Trophoblast cell (in vitro differentiated cells and primary cell): ENCODE data around the gene ASTN1.

ENCODE experiments used
- DNase-seq, 2 donors: peaks; one replicate each; pipeline ENCODE4 v3.0.0-alpha.2; 2016
- H2AFZ ChIP-seq: 2 replicates; pipeline ENCODE4 v1.6.1; 2013; ENCODE audit warnings: low read length, moderate library complexity, mild to moderate bottlenecking; ENCODE audit not compliant: insufficient read depth, poor library complexity
- H2AK5ac ChIP-seq: 2 replicates; pipeline ENCODE4 v1.6.1; 2013; ENCODE audit warnings: mild to moderate bottlenecking, low read length
- H2BK120ac ChIP-seq: 2 replicates; pipeline ENCODE4 v1.6.1; 2013; ENCODE audit warnings: low read length, mild to moderate bottlenecking, moderate library complexity; ENCODE audit not compliant: insufficient read depth, poor library complexity
- H2BK12ac ChIP-seq: 2 replicates; pipeline ENCODE4 v1.6.1; 2013; ENCODE audit warnings: mild to moderate bottlenecking, low read length, moderate library complexity
- H2BK5ac ChIP-seq: 2 replicates; pipeline ENCODE4 v1.6.1; 2013; ENCODE audit warnings: low read length, low read depth, moderate library complexity, mild to moderate bottlenecking; ENCODE audit not compliant: poor library complexity
- H3K14ac ChIP-seq: 2 replicates; pipeline ENCODE4 v1.6.1; 2013; ENCODE audit warnings: mild to moderate bottlenecking, low read length
- H3K18ac ChIP-seq: 2 replicates; pipeline ENCODE4 v1.6.1; 2013; ENCODE audit warnings: mild to moderate bottlenecking, low read length
- H3K23ac ChIP-seq: 2 replicates; pipeline ENCODE4 v1.6.1; 2013; ENCODE audit warnings: low read length
- H3K27ac ChIP-seq: 2 replicates; pipeline ENCODE4 v1.5.1; 2013; ENCODE audit warnings: low read depth, mild to moderate bottlenecking, inconsistent platforms, low read length, moderate library complexity
- H3K27me3 ChIP-seq: 2 replicates; pipeline ENCODE4 v1.6.1; 2013; ENCODE audit warnings: inconsistent platforms, mild to moderate bottlenecking, low read length, moderate library complexity; ENCODE audit not compliant: insufficient read depth
- H3K36me3 ChIP-seq, 2 experiments: 1 replicate in 1 of 2; 2 replicates in 1 of 2; pipeline ENCODE4 v1.6.1; 2013; ENCODE audit warnings: low read length in 2 of 2, mild to moderate bottlenecking in 2 of 2, moderate library complexity in 1 of 2; ENCODE audit not compliant: insufficient read depth in 2 of 2, control insufficient read depth in 1 of 2
- H3K4ac ChIP-seq: 2 replicates; pipeline ENCODE4 v1.6.1; 2013; ENCODE audit warnings: low read depth, mild to moderate bottlenecking, low read length, moderate library complexity
- H3K4me1 ChIP-seq, 2 experiments: 1 replicate in 1 of 2; 2 replicates in 1 of 2; pipeline ENCODE4 v1.6.1; 2013; ENCODE audit warnings: low read length in 2 of 2, mild to moderate bottlenecking in 2 of 2, moderate library complexity in 1 of 2; ENCODE audit not compliant: insufficient read depth in 2 of 2, control insufficient read depth in 1 of 2
- H3K4me2 ChIP-seq: 2 replicates; pipeline ENCODE4 v1.6.1; 2013; ENCODE audit warnings: inconsistent platforms, mild to moderate bottlenecking, low read length, moderate library complexity
- H3K4me3 ChIP-seq: 2 replicates; pipeline ENCODE4 v1.5.1; 2013; ENCODE audit warnings: mild to moderate bottlenecking, low read depth, low read length, inconsistent platforms
- H3K79me1 ChIP-seq: one replicate; pipeline ENCODE4 v1.6.1; 2013; ENCODE audit warnings: low read length
- H3K79me2 ChIP-seq: 2 replicates; pipeline ENCODE4 v1.6.1; 2013; ENCODE audit warnings: low read length, mild to moderate bottlenecking; ENCODE audit not compliant: control insufficient read depth, insufficient read depth, poor library complexity
- H3K9ac ChIP-seq: 2 replicates; pipeline ENCODE4 v1.6.1; 2013; ENCODE audit warnings: mild to moderate bottlenecking, low read length
- H3K9me3 ChIP-seq: 2 replicates; pipeline ENCODE4 v1.6.1; 2013; ENCODE audit warnings: low read depth, mild to moderate bottlenecking, control low read depth, inconsistent platforms, low read length; ENCODE audit not compliant: insufficient read depth
- H4K12ac ChIP-seq: 2 replicates; pipeline ENCODE4 v1.6.1; 2013; ENCODE audit warnings: low read depth, mild to moderate bottlenecking, low read length, moderate library complexity
- H4K8ac ChIP-seq: 2 replicates; pipeline ENCODE4 v1.6.1; 2013; ENCODE audit warnings: low read depth, mild to moderate bottlenecking, low read length, moderate library complexity
- H4K91ac ChIP-seq: one replicate; pipeline ENCODE4 v1.6.1; 2013; ENCODE audit warnings: low read depth, mild to moderate bottlenecking, low read length, moderate library complexity
- WGBS: extraction: QIAGEN DNeasy Blood & Tissue Kit; methylation state at CpG from one replicate; pipeline ENCODE4 v1.1.7; 2013; ENCODE audit warnings: missing lambda C conversion rate; ENCODE audit not compliant: insufficient read length, insufficient coverage; ENCODE audit errors: extremely low coverage; 5-methylcytosine and 5-hydroxymethylcytosine counted together

The ASTN1 gene

GRCh38 chr1:177054542-177054941 is 110.0 kb downstream of the ASTN1 start:
- no peak overlapping the region for H3K4me3 ChIP-seq
- no peak overlapping the region for H3K23ac ChIP-seq
- H3K27me3 ChIP-seq = no peaks in the 10 kb centered on the region
- no peaks in the 10 kb centered on the region for H3K79me2 ChIP-seq
- no peaks in the 10 kb centered on the region for H3K9me3 ChIP-seq
- no peak for DNase-seq
- H3K79me1 ChIP-seq = no peaks in the 10 kb centered on the region
- no peak overlapping the region for H4K91ac ChIP-seq
- H4K12ac ChIP-seq = no peak overlapping the region
- H2BK12ac ChIP-seq = no peak overlapping the region
- no peaks in the 10 kb centered on the region for H3K4me1 ChIP-seq
- no peak overlapping the region for H2AFZ ChIP-seq
- H2AK5ac ChIP-seq = no peak overlapping the region
- H3K27ac ChIP-seq = no peak overlapping the region
- H4K8ac ChIP-seq = no peak overlapping the region
- H3K36me3 ChIP-seq = no peaks in the 10 kb centered on the region
- no peak overlapping the region for H3K4me2 ChIP-seq
- H3K18ac ChIP-seq = no peak overlapping the region
- no peak overlapping the region for H3K4ac ChIP-seq
- no peak overlapping the region for H3K14ac ChIP-seq
- no peak overlapping the region for H2BK120ac ChIP-seq
- H2BK5ac ChIP-seq = no peak overlapping the region
- H3K9ac ChIP-seq = no peak overlapping the region

GRCh38 chr1:177053648-177054047 is 110.9 kb downstream of the ASTN1 start:
- no peak overlapping the region for H4K12ac ChIP-seq
- no peak overlapping the region for H3K14ac ChIP-seq
- no peak for DNase-seq
- no peak overlapping the region for H4K91ac ChIP-seq
- no peak overlapping the region for H3K27ac ChIP-seq
- no peak overlapping the region for H2BK12ac ChIP-seq
- H3K9me3 ChIP-seq = no peaks in the 10 kb centered on the region
- no peak overlapping the region for H2AFZ ChIP-seq
- H3K79me2 ChIP-seq = no peaks in the 10 kb centered on the region
- no peak overlapping the region for H3K18ac ChIP-seq
- no peaks in the 10 kb centered on the region for H3K27me3 ChIP-seq
- no peak overlapping the region for H4K8ac ChIP-seq
- no peaks in the 10 kb centered on the region for H3K36me3 ChIP-seq
- H2BK5ac ChIP-seq = no peak overlapping the region
- H3K9ac ChIP-seq = no peak overlapping the region
- H3K23ac ChIP-seq = no peak overlapping the region
- H3K4me3 ChIP-seq = no peak overlapping the region
- H3K4me2 ChIP-seq = no peak overlapping the region
- no peak overlapping the region for H3K4ac ChIP-seq
- no peaks in the 10 kb centered on the region for H3K79me1 ChIP-seq
- no CpG with 5 or more reads among the region's 3 CpGs for WGBS
- H2AK5ac ChIP-seq = no peak overlapping the region
- H2BK120ac ChIP-seq = no peak overlapping the region
- no peaks in the 10 kb centered on the region for H3K4me1 ChIP-seq

- Histone ChIP-seq H3K18ac (no peak overlapping the region), H4K8ac (no peak overlapping the region), H2BK5ac (no peak overlapping the region), H3K4me1 (no peaks in the 10 kb centered on the region), H2BK120ac (no peak overlapping the region), H4K91ac (no peak overlapping the region), H3K79me1 (no peaks in the 10 kb centered on the region), H3K4ac (no peak overlapping the region), H4K12ac (no peak overlapping the region), H2BK12ac (no peak overlapping the region), H3K9me3 (no peaks in the 10 kb centered on the region), H3K4me2 (no peak overlapping the region), H3K36me3 (no peaks in the 10 kb centered on the region), H3K79me2 (no peaks in the 10 kb centered on the region), H3K27ac (no peak overlapping the region), H2AFZ (no peak overlapping the region), H3K4me3 (no peak overlapping the region), H3K27me3 (no peaks in the 10 kb centered on the region), H3K9ac (no peak overlapping the region), H2AK5ac (no peak overlapping the region), H3K23ac (no peak overlapping the region), H3K14ac (no peak overlapping the region)
- WGBS = no CpG with 5 or more reads among the region's 4 CpGs
- no peak for DNase-seq
Measured at GRCh38 chr1:177048314-177049069, 116.0 kb downstream of the ASTN1 start.

- H2BK5ac ChIP-seq = no peak overlapping the region
- no peak overlapping the region for H3K4me2 ChIP-seq
- no peak overlapping the region for H4K8ac ChIP-seq
- H3K4me3 ChIP-seq = no peak overlapping the region
- H2AFZ ChIP-seq = no peak overlapping the region
- no peak overlapping the region for H3K9ac ChIP-seq
- H2BK12ac ChIP-seq = no peak overlapping the region
- DNase-seq = no peak
- H3K9me3 ChIP-seq = no peaks in the 10 kb centered on the region
- H3K79me2 ChIP-seq = no peaks in the 10 kb centered on the region
- no peak overlapping the region for H2BK120ac ChIP-seq
- H3K79me1 ChIP-seq = no peaks in the 10 kb centered on the region
- no peaks in the 10 kb centered on the region for H3K4me1 ChIP-seq
- no peak overlapping the region for H3K18ac ChIP-seq
- no peak overlapping the region for H2AK5ac ChIP-seq
- H4K12ac ChIP-seq = no peak overlapping the region
- no peak overlapping the region for H4K91ac ChIP-seq
- H3K23ac ChIP-seq = no peak overlapping the region
- H3K36me3 ChIP-seq = no peaks in the 10 kb centered on the region
- WGBS = no CpG with 5 or more reads among the region's 3 CpGs
- H3K4ac ChIP-seq = no peak overlapping the region
- no peak overlapping the region for H3K27ac ChIP-seq
- no peak overlapping the region for H3K14ac ChIP-seq
- H3K27me3 ChIP-seq = no peaks in the 10 kb centered on the region
Measured at GRCh38 chr1:177045151-177045550, 119.4 kb downstream of the ASTN1 start.
